ENCODE results near the gene ATP2C2.

The ATP2C2 gene

GRCh38 chr16:84421081-84421937 lies 53.0 kb downstream of the ATP2C2 start:
- TF ChIP-seq TAF1 (IDR thresholded peaks at IDR 0.05; ENCODE audit: borderline replicate concordance, insufficient read depth, low read length): no peak
- TF ChIP-seq, protein P1, sequence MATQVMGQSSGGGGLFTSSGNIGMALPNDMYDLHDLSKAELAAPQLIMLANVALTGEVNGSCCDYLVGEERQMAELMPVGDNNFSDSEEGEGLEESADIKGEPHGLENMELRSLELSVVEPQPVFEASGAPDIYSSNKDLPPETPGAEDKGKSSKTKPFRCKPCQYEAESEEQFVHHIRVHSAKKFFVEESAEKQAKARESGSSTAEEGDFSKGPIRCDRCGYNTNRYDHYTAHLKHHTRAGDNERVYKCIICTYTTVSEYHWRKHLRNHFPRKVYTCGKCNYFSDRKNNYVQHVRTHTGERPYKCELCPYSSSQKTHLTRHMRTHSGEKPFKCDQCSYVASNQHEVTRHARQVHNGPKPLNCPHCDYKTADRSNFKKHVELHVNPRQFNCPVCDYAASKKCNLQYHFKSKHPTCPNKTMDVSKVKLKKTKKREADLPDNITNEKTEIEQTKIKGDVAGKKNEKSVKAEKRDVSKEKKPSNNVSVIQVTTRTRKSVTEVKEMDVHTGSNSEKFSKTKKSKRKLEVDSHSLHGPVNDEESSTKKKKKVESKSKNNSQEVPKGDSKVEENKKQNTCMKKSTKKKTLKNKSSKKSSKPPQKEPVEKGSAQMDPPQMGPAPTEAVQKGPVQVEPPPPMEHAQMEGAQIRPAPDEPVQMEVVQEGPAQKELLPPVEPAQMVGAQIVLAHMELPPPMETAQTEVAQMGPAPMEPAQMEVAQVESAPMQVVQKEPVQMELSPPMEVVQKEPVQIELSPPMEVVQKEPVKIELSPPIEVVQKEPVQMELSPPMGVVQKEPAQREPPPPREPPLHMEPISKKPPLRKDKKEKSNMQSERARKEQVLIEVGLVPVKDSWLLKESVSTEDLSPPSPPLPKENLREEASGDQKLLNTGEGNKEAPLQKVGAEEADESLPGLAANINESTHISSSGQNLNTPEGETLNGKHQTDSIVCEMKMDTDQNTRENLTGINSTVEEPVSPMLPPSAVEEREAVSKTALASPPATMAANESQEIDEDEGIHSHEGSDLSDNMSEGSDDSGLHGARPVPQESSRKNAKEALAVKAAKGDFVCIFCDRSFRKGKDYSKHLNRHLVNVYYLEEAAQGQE (IDR thresholded peaks at IDR 0.05; ENCODE audit: insufficient read depth in 1 of 2, low read depth in 2 of 2, low read length in 2 of 2): no peak
- TF ChIP-seq SIN3A (IDR thresholded peaks at IDR 0.05; ENCODE audit: borderline replicate concordance, insufficient read depth, low read length): no peak
- TF ChIP-seq FOXP2 (optimal IDR thresholded peaks at IDR 0.05; ENCODE audit: borderline replicate concordance, extremely low read depth, extremely low read length, insufficient read depth): no peak
- no peak for TF ChIP-seq POLR2AphosphoS5 (IDR thresholded peaks at IDR 0.05; ENCODE audit: low read depth, low read length)

DNA sequence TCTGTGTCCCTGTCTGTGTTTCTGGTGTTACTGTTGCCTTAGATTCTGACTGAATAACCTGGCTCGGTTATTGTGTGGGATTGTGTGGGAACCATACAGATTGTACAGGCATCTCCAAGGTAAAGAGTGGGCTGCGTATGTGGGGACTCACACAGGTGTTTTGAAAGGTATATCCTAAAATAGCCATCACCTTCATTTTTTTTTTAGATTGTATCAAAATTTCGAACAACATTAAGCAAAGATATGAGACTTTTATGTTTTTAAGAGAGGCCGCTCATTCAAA lies 53.5 kb downstream of the ATP2C2 start:
- TF ChIP-seq FOXP2 (optimal IDR thresholded peaks at IDR 0.05; ENCODE audit: borderline replicate concordance, extremely low read depth, extremely low read length, insufficient read depth) (no peak), TAF1 (IDR thresholded peaks at IDR 0.05; ENCODE audit: borderline replicate concordance, insufficient read depth, low read length) (no peak), POLR2AphosphoS5 (IDR thresholded peaks at IDR 0.05; ENCODE audit: low read depth, low read length) (no peak), SIN3A (IDR thresholded peaks at IDR 0.05; ENCODE audit: borderline replicate concordance, insufficient read depth, low read length) (no peak)
- TF ChIP-seq, protein P1 (IDR thresholded peaks at IDR 0.05; ENCODE audit: insufficient read depth in 1 of 2, low read depth in 2 of 2, low read length in 2 of 2): no peak

DNA sequence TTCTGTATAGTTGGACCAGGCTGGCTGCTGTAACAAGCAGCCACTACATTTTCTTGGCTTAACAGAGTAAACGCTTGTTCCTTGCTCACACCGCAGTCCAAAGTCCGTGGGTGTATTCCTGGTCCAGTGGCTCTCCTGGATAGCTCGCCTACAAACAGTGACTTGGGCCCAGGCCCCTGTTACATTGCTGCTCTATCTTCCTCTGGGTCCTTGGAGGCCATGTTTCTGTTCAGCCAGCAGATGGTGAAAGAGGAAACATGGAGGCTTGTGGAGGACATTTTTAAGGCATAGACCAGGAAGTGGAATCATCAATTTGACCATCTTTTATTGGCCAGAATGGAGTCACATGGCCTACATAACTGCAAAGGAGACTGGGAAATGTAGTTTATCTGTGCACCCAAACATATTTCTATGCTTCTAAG lies 55.1 kb downstream of the ATP2C2 start:
- TF ChIP-seq, protein P1 (IDR thresholded peaks at IDR 0.05; ENCODE audit: insufficient read depth in 1 of 2, low read depth in 2 of 2, low read length in 2 of 2): no peak
- TF ChIP-seq FOXP2 (optimal IDR thresholded peaks at IDR 0.05; ENCODE audit: borderline replicate concordance, extremely low read depth, extremely low read length, insufficient read depth) (no peak), POLR2AphosphoS5 (IDR thresholded peaks at IDR 0.05; ENCODE audit: low read depth, low read length) (no peak), SIN3A (IDR thresholded peaks at IDR 0.05; ENCODE audit: borderline replicate concordance, insufficient read depth, low read length) (no peak), TAF1 (IDR thresholded peaks at IDR 0.05; ENCODE audit: borderline replicate concordance, insufficient read depth, low read length) (no peak)

DNA sequence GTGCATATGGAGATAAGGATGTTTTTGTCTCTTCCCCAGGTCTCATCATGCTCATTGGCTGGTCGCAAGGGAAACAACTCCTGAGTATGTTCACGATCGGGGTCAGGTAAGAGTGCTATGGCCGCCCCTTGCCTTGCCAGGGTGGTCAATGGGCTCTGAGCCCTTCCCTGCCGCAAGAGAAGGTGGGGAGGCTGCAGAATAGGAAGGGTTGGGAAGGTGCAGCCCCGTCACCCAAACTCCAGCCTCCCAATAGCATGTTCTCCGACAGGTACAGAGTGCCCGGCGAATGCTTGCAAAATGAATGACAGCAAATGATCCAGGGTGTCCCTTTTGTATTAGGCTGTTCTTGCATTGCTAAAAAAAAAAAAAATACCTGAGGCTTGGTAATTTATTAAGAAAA lies 57.4 kb downstream of the ATP2C2 start:
- TF ChIP-seq POLR2AphosphoS5 (IDR thresholded peaks at IDR 0.05; ENCODE audit: low read depth, low read length): no peak
- no peak for TF ChIP-seq TAF1 (IDR thresholded peaks at IDR 0.05; ENCODE audit: borderline replicate concordance, insufficient read depth, low read length)
- TF ChIP-seq, protein P1 (IDR thresholded peaks at IDR 0.05; ENCODE audit: insufficient read depth in 1 of 2, low read depth in 2 of 2, low read length in 2 of 2): no peak
- no peak for TF ChIP-seq FOXP2 (optimal IDR thresholded peaks at IDR 0.05; ENCODE audit: borderline replicate concordance, extremely low read depth, extremely low read length, insufficient read depth)
- TF ChIP-seq SIN3A (IDR thresholded peaks at IDR 0.05; ENCODE audit: borderline replicate concordance, insufficient read depth, low read length): no peak

Data from PFSK-1 (cell line).